ENCODE results near the gene LRRD1. TPM values are rescaled to one million over a fixed set of nuclear protein-coding genes. Genes with fewer than 3 reads are reported as not detected.
"Not testable (repeated sequence)": the region's sequence is repeated elsewhere in the genome, so short reads cannot be mapped to it uniquely, and the experiment has no call there.

The LRRD1 gene
- total RNA-seq, 1 donor from 2014 or later: 0.49 TPM

GRCh38 chr7:92116949-92117348, 62.0 kb downstream of the LRRD1 start:
- Histone ChIP-seq H3K27ac (no peak overlapping the region), H3K36me3 (peaks cover 0 to 44% of the 10 kb centered on the region in 2 donors), H3K4me1 (no peaks in the 10 kb centered on the region), H3K27me3 (no peaks in the 10 kb centered on the region), H3K4me3 (no peak overlapping the region), H3K9me3 (no peaks in the 10 kb centered on the region)
- intact Hi-C loops (cut with DNase I): no loop called here
- no peak for DNase-seq (ENCODE audit: extremely low spot score in 2 of 2)
- TF ChIP-seq POLR2A (IDR thresholded peaks at IDR 0.05) (no peak), CTCF (IDR thresholded peaks at IDR 0.05) (no peak), POLR2AphosphoS5 (IDR thresholded peaks at IDR 0.05; ENCODE audit: insufficient read depth in 1 of 2, low read depth in 1 of 2) (no peak)

- no peak for DNase-seq (ENCODE audit: extremely low spot score in 2 of 2)
- TF ChIP-seq POLR2AphosphoS5 (IDR thresholded peaks at IDR 0.05; ENCODE audit: insufficient read depth in 1 of 2, low read depth in 1 of 2) (no peak), POLR2A (IDR thresholded peaks at IDR 0.05) (no peak), CTCF (IDR thresholded peaks at IDR 0.05) (no peak)
- intact Hi-C loops (cut with DNase I): no loop called here
- Histone ChIP-seq H3K4me3 (no peak overlapping the region), H3K27ac (no peak overlapping the region), H3K27me3 (no peaks in the 10 kb centered on the region), H3K36me3 (peaks cover 0 to 41% of the 10 kb centered on the region in 2 donors), H3K9me3 (no peaks in the 10 kb centered on the region), H3K4me1 (no peaks in the 10 kb centered on the region)
These were observed 63.1 kb downstream of the LRRD1 start for GRCh38 chr7:92115821-92116220.

GRCh38 chr7:92110857-92111256, 68.1 kb downstream of the LRRD1 start:
- Histone ChIP-seq H3K27ac (no peak overlapping the region), H3K9me3 (no peaks in the 10 kb centered on the region), H3K4me1 (no peaks in the 10 kb centered on the region), H3K27me3 (no peaks in the 10 kb centered on the region), H3K4me3 (no peak overlapping the region), H3K36me3 (peaks cover 0 to 35% of the 10 kb centered on the region in 2 donors)
- TF ChIP-seq POLR2A (IDR thresholded peaks at IDR 0.05) (no peak), CTCF (IDR thresholded peaks at IDR 0.05) (no peak), POLR2AphosphoS5 (IDR thresholded peaks at IDR 0.05; ENCODE audit: insufficient read depth in 1 of 2, low read depth in 1 of 2) (no peak)
- no peak for DNase-seq (ENCODE audit: extremely low spot score in 2 of 2)
- intact Hi-C loops (cut with DNase I): loop anchor here (5.0 kb wide), 1 partner anchor 1826 kb away; no protein-coding TSS in a partner anchor

- no peaks in the 10 kb centered on the region for H3K4me1 ChIP-seq
- no peaks in the 10 kb centered on the region for H3K27me3 ChIP-seq
- DNase-seq (ENCODE audit: extremely low spot score in 2 of 2): no peak
- intact Hi-C loops (cut with DNase I): no loop called here
- H3K4me3 ChIP-seq: no peak overlapping the region
- no peak overlapping the region for H3K27ac ChIP-seq
- no peaks in the 10 kb centered on the region for H3K9me3 ChIP-seq
- TF ChIP-seq CTCF (IDR thresholded peaks at IDR 0.05) (no peak), POLR2AphosphoS5 (IDR thresholded peaks at IDR 0.05; ENCODE audit: insufficient read depth in 1 of 2, low read depth in 1 of 2) (no peak)
- H3K36me3 ChIP-seq: peaks cover 0 to 45% of the 10 kb centered on the region in 2 donors
These were observed 70.1 kb downstream of the LRRD1 start for GRCh38 chr7:92108821-92109220.

- H3K27me3 ChIP-seq; DNase-seq (ENCODE audit: extremely low spot score in 2 of 2); H3K4me1 ChIP-seq; H3K4me3 ChIP-seq; H3K9me3 ChIP-seq; intact Hi-C loops (cut with DNase I); H3K27ac ChIP-seq: not testable (repeated sequence)
- H3K36me3 ChIP-seq: peaks cover 0 to 75% of the 10 kb centered on the region in 2 donors
These were observed 76.1 kb downstream of the LRRD1 start for GRCh38 chr7:92102862-92103261.

- Histone ChIP-seq H3K36me3 (peaks cover 0 to 79% of the 10 kb centered on the region in 2 donors), H3K27ac (no peak overlapping the region), H3K27me3 (no peaks in the 10 kb centered on the region), H3K4me3 (no peak overlapping the region), H3K4me1 (no peaks in the 10 kb centered on the region), H3K9me3 (no peaks in the 10 kb centered on the region)
- no peak for DNase-seq (ENCODE audit: extremely low spot score in 2 of 2)
- intact Hi-C loops (cut with DNase I): no loop called here
- no peak for TF ChIP-seq POLR2AphosphoS5 (IDR thresholded peaks at IDR 0.05; ENCODE audit: insufficient read depth in 1 of 2, low read depth in 1 of 2)
- TF ChIP-seq CTCF (IDR thresholded peaks at IDR 0.05): no peak
These were observed 78.4 kb downstream of the LRRD1 start for GRCh38 chr7:92100534-92100933.

Measured in vagina (tissue), 2 donors.